SK-N-MC (cell line): ENCODE data around the gene CAMTA1.

Experiments used
- EZH2 ChIP-seq: fragments of 200-600 bp; sonication (generic); IDR thresholded peaks from one replicate; pipeline ENCODE4 v1.6.1; 2017; ENCODE audit warnings: antibody characterized with exemption
- FOXP2 ChIP-seq: optimal IDR thresholded peaks from 2 replicates; pipeline ENCODE3; 2011; ENCODE audit warnings: mild to moderate bottlenecking, moderate library complexity; ENCODE audit not compliant: insufficient read depth; ENCODE audit errors: extremely low read length, control extremely low read depth
- POLR2AphosphoS5 ChIP-seq: IDR thresholded peaks from 2 replicates; pipeline ENCODE4 v1.6.1; 2012; ENCODE audit warnings: mild to moderate bottlenecking, low read depth, low read length, borderline replicate concordance

DNA sequence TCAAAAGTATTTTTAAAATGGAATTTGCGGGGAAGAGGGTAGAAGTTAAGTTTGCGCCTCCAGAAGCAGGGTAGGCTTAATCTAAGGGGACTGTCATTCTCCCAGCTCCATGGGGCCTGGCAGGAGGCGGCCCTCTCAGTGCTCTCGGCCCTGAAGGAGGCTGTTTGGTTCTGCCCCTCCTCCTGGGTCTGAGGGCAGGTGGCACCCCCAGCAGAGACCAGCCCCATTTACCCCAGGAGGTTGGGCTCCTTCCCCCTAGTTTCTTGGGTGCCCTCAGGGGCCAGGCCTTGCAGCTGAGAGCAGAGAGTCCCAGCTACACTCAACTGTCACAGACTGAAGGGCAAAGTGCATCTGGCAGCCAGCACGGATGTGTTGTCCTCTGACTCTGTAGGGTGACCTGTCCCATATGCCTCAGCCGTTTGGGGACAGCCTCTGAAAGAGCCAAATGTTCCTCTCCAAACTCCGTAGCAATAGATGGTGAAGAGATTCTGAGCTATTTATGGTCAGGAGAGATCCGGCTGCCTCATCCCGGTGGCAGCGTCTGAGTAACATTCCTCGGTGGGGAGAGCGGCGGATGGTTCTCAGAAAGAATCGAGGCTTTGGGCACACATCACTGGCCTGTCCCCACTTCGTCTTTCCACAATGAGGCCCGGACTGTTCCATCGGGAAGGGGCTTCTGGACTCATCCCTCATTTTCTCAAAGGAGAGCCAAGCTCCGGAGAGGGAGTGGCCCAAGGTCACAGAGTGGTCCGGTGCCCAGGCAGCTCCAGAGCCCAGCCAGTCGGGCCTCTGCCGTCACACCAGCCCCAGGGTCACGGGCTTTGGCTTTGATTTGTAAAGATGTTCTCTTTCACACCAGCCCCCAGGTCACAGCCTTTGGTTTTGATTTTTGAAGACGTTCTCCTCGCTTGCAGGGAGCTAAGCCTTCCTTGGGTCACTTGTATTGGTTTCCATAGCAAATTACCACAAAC lies 561.6 kb downstream of the CAMTA1 start:
- TF ChIP-seq EZH2 (no peak), POLR2AphosphoS5 (no peak), FOXP2 (no peak)
